Posterior vena cava (tissue), 2 donors: ENCODE measurements around the gene MVP. TPM values are rescaled to one million over a fixed set of nuclear protein-coding genes. Genes with fewer than 3 reads are reported as not detected.

Experiments
- DNase-seq: peaks from one replicate; pipeline ENCODE4 v3.0.0-alpha.2; 2020; ENCODE audit warnings: low spot score
- intact Hi-C, 2 donors: fragments of 100-400 bp; cut with DNase I; formaldehyde crosslinking; loops; one replicate each; pipeline versions ENCODE4 v1.14.1 to v1.14.2; 2022 to 2023
- total RNA-seq, 2 donors: library from RNA; stranded (reverse); fragmentation: NEBNext Ultra II Directional; extraction: Animal tissue kit (Norgen Biotek cat#: 25700); gene quantifications; one replicate each; pipeline ENCODE4 v1.2.1, GENCODE V29; 2021
- donor health status: DM: yes; HTN: yes; CAD: no.
- donor health status: DM: yes; HTN: yes; CAD: no.

The MVP gene
- total RNA-seq, 2 donors from 2014 or later = 146 to 154 TPM

DNA sequence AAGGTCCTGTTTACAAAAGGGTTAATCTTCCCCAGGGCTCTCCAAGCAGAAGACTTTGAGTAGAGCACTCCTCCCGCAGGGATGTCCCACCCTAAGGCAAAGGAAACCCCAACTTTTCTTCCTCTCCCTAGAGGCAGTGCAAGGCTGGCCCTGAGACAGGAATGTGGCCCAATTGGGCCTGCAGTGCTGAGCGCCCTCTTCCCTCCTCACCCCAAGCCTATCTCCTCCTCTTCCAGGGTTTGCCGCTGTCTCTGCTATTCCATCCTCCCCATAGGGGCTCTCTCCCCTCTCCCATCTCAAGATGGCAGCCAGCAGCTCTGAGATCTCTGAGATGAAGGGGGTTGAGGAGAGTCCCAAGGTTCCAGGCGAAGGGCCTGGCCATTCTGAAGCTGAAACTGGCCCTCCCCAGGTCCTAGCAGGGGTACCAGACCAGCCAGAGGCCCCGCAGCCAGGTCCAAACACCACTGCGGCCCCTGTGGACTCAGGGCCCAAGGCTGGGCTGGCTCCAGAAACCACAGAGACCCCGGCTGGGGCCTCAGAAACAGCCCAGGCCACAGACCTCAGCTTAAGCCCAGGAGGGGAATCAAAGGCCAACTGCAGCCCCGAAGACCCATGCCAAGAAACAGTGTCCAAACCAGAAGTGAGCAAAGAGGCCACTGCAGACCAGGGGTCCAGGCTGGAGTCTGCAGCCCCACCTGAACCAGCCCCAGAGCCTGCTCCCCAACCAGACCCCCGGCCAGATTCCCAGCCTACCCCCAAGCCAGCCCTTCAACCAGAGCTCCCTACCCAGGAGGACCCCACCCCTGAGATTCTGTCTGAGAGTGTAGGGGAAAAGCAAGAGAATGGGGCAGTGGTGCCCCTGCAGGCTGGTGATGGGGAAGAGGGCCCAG, 7.3 kb upstream of the MVP start:
- DNase-seq = no peak
- intact Hi-C loops = no loop called here

DNA sequence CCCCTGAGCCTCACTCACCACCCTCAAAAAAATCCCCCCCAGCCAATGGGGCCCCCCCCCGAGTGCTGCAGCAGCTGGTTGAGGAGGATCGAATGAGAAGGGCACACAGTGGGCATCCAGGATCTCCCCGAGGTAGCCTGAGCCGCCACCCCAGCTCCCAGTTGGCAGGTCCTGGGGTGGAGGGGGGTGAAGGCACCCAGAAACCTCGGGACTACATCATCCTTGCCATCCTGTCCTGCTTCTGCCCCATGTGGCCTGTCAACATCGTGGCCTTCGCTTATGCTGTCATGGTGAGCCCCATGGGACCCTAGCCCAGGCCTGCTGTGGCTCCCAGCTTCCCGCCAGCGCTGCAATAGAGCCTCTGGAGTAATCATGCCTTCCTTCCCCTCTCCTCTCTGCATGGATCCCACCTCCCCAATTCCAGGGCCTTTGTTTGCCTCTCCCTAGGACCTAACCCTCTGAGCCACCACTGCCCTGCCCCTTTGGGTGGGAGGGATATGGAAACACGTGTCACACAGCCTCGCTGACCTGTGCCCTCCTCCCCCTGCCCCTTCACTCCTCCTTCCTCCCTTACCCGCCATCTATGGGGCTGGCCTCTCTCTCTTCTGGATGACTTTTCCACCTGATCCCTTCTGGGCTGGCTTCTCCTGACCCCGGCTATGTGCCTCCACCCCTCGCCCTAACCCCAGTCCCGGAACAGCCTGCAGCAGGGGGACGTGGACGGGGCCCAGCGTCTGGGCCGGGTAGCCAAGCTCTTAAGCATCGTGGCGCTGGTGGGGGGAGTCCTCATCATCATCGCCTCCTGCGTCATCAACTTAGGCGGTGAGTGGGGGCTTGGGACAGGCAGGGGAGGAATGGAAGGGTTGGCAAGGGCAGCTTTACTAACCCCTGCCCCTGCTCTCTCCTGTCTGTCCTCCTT, 6.4 kb upstream of the MVP start:
- no peak for DNase-seq
- intact Hi-C loops = no loop called here

DNA sequence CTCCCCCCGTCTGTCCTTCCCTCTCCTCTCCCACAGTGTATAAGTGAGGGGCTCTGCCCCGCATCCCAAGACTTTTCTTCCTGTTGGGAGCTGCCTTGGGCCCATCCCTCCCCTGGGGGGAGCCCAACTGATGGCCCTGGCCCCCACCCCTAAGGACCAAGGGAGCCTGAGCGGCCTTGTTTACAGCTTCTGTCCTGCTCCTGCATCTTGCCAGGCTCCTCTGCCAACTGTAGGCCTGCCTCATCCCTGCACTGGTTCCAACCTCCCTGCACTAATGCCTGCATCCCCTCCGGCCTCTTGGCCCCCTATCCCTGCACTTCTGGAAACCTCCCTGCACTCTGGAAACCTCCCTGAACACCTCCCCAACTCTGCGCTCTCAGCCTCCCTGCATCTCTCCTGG, 5.7 kb upstream of the MVP start:
- intact Hi-C loops = no loop called here

DNA sequence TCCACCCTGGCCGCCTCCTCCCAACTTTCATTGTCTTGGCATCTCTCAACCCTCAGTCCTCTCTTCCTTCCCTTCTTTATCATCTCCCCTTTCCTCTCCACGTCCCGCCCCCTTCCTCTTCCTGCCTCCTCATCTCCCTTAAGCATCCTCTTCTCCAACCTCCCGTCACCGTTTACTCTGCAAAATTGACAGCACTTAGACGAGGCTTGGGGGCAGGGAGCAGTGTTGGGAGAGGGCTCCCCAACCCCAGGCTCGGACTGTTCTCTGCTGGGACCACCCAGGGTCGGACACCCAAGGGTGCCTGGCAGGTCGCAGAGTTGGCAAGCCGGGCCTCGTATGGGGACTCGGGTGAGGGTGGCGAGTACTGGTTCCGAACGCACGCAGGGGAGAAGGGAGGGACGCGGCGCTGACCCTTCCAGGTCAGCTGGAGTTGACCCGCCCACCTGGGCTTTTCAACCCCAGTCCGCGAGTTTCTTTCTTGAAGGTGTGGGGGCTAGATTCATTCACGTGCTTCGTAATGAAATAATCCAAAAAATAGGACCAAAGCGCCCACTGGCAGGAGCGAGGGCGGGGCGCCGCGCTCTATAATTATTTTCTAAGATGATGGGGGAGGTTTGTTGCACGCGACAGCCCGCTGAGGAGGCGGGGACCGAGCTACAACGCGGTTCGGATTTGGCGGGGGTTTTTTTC, 5.1 kb upstream of the MVP start:
- no peak for DNase-seq
- intact Hi-C loops = no loop called here

More for the DNA sequence above, 5.7 kb upstream of the MVP start:
- no peak for DNase-seq

DNA sequence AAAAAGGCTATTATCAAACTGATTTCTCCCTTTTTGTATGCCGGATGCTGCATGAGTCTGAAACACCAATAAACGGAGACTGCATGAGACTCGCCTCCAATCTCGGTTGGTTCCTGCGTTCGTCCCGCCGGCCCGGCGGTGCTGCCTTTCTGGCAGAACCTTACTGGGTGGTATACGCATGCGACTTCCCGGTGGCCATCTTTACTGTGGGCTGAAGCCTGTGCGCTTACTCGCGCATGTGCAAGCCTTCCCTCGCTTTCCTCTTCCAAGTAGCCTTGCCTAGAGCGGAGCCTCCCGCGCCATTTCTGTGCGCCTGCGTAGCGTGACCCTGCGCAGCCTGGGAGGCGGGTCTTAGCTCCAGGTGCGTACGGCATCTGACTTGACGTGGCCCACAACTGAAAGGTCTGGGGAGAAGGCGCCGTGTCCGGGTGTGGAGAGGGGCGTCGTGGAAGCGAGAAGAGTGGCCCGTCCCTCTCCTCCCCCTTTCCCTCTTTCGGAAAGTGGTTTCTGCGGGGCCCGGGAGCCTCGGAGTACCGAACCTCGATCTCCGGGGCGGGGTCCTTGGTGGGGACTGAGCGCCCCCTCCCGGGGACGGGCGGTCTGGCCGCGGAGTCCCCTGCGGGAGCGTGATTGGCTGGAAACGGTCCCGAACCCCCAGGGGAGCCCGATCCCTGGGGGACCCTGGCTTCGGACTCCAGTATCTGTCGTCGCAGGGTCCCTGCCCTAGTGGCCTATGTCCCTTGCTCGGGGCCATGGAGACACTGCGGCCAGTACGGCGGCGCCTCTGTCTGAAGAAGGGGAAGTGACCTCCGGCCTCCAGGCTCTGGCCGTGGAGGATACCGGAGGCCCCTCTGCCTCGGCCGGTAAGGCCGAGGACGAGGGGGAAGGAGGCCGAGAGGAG, 4.2 kb upstream of the MVP start, which contains the start of gene PAGR1:
Gene PAGR1 (plus strand): TSS at position 360 of the 901 bp plus-strand sequence. CDS start 374 bp downstream, at position 734.
- DNase-seq = peak; percentile 99
- intact Hi-C loops = no loop called here

DNA sequence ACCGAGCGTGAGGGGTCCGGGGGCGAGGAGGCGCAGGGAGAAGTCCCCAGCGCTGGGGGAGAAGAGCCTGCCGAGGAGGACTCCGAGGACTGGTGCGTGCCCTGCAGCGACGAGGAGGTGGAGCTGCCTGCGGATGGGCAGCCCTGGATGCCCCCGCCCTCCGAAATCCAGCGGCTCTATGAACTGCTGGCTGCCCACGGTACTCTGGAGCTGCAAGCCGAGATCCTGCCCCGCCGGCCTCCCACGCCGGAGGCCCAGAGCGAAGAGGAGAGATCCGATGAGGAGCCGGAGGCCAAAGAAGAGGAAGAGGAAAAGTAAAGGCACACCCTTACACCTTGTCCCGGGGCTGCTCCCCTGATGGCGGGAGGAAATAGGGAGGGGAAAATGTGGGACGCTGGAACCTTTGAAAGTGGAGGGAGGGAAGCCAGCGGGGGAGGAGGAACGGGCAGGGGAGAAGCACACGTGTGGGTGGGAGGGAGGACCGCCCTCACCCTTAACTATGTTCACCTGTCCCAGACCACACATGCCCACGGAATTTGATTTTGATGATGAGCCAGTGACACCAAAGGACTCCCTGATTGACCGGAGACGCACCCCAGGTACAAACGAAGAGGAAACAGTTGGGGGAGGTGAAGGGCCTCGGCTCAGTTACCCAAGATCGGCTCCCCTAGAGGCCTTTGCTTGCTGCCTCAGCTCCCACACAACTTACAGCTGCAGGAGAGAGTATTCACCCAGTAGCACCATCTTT, 3.4 kb upstream of the MVP start:
- no peak for DNase-seq
- intact Hi-C loops = no loop called here

DNA sequence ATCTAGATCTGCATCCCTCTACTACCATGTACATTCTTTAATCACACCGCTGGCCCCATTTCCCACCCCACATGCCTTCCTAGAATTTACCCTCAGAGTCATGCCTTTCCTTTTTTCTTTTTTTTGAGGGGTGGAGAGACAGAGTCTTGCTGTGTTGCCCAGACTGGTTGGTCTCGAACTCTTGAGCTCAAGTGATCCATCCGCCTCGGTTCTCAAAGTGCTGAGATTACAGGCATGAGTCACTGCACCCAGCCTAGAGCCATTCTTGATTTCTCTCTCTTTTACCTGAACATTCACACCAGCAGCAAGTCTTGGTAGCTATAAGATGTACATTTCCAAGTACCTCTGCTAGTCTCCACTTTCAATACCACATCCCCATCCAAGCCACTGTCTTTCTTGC, 2.2 kb upstream of the MVP start:
- intact Hi-C loops = no loop called here
- no peak for DNase-seq

DNA sequence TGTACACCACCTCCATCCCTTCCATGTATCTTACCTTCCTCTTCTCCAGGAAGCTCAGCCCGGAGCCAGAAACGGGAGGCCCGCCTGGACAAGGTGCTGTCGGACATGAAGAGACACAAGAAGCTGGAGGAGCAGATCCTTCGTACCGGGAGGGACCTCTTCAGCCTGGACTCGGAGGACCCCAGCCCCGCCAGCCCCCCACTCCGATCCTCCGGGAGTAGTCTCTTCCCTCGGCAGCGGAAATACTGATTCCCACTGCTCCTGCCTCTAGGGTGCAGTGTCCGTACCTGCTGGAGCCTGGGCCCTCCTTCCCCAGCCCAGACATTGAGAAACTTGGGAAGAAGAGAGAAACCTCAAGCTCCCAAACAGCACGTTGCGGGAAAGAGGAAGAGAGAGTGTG, 756 bp upstream of the MVP start:
- DNase-seq = no peak
- intact Hi-C loops = no loop called here

DNA sequence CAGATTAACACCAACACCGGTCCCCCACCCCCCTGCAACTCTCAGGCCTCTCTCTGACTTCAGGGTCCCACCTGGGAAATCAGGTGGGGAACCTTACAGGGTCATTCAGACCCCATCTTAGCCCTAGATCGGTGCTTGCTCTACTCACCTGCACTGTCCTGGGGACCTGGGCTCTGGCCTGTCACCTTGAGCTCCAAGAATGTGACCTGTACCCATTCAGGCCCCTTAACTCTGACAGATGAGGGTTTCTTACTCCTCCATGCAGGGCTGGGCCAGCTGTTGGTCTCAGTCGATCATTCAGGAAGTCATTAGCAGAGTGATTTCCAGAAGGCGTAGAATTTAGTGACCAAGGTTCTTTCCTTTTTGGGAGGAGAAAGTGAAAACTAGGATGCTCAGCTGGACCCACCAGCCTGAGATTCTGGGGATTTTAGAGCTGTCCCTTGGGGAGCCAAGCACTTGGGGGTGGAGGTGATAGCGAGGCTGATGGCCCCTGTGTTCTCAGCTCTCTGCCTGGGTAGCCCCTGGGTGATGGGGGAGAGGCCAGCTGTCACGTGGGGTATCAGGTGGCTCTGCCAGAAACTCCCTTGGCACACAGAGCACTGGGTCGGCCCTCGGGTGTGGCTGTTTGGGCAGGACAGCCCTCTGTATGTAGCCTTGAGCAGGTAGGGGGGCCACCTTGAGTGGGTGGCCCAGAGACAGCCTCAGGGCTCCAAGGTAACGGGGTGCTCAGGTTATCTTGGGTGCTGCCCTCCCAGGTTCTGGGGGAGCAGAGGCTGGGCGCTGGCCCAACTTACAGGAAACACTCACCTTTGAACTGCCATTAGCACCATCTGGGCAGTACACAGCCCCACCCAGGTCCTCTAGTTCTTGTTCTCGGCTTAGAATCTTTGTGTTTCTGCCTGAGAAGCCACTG, 724 bp downstream of the MVP start:
- DNase-seq = no peak
- intact Hi-C loops = loop anchor here in 1 of 2 donors (5.0 kb wide), 1 partner anchor 181 kb away; no protein-coding TSS in a partner anchor

DNA sequence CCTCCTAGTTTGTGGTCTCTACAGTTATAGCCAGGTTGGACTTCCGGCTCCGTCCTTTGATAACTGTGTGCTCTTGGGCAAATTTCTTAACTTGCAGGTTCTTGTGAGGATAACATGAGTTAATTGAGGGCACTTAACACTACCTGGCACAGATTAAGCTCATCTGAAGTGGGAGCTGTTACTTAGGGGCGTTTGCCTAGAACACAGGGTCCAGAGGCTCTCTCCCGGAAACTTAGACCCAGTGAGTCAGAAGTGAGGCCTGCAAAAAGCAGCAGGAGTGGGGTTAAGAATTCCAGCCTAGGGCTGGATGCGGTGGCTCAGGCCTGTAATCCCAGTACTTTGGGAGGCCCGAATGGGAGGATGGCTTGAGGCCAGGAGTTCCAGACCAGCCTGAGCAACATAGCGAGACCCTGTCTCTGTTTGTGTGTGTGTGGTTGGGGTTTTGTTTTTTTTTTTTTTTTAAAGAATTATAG, 1.4 kb downstream of the MVP start:
- intact Hi-C loops = loop anchor here in 1 of 2 donors (5.0 kb wide), 1 partner anchor 181 kb away; no protein-coding TSS in a partner anchor
- DNase-seq = no peak

DNA sequence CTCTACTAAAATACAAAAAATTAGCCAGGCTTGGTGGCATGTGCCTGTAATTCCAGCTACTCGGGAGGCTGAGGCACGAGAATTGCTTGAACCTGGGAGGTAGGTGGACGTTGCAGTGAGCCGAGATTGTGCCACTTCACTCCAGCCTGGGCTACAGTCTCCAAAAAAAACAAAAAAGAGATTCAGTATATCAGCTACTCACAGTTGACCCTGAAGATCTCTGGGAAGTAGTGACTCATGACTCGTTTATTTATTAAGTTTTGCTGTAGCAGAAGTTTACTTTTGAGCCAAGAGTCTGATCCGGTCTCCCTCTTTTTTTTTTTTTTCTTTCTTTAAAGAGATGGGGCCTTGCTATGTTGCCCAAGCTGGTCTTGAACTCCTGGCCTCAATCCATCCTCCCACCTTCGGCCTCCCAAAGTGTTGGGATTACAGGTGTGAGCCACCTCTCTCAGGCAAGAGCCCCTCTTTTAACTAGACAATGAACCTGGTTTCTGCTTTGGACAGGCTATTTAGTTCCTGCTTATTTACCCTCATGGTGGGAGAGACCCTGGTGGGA, 4.4 kb downstream of the MVP start:
- intact Hi-C loops = loop anchor here in 1 of 2 donors (5.0 kb wide), 1 partner anchor 178 kb away; no protein-coding TSS in a partner anchor

DNA sequence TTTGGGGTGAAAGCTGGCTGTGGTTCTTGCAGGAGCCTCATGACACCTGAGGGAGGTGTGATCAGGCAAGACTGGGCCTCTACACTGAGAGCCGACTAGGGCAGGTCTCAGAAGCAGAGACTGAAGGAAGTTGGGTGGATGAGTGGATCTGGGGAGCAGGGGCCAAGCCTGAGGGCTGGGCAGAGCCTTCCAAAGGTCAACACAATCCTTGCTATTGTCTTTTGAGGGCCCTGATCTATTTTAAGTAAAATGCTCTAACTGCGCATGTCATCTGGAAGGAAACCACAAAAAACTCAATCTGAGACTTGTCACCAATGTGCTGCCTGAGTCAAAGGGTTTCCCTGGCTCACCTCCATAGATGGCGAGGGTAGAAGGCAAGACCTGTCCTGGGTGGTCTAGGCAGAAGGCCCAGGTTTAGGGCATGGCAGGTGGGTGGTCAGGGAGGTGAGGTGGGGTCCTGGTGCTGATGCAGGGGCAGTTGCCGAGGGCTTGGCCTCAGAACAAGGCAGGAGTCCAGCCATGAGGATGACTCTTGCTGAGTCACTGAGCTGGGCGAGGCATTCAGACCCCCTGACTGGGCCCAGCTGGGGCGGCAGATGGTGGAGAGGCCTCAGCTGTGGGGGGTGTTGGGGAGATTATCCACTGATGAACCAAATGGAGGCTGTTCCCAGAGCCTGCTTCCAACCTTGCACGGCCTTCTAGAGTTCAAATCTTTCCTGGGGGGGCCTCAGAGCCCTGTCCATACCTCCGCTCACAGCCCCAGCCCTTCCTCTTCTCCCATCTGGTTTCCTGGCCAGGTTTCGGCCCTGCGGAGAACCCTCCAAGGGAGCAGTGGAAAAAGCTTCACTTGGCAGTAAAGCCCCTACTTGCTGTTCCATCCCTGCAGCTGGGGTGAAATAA, 5.1 kb downstream of the MVP start:
- intact Hi-C loops = no loop called here
- peak; percentile 90 for DNase-seq

More for the DNA sequence above, 4.4 kb downstream of the MVP start:
- DNase-seq = no peak

DNA sequence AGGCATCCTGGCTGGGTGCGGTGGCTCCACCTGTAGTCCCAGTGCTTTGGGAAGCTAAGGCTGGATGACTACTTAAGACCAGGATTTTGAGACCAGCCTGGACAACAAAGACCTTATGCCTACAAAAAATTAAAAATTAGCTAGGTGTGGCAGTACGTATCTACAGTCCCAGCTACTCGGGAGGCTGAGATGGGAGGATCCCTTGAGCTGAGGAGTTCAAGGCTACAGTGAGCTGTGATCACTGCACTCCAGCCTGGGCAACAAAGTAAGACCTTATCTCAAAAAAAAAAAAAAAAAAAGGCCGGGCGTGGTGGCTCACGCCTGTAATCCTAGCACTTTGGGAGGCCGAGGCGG, 6.1 kb downstream of the MVP start:
- no peak for DNase-seq
- intact Hi-C loops = no loop called here

DNA sequence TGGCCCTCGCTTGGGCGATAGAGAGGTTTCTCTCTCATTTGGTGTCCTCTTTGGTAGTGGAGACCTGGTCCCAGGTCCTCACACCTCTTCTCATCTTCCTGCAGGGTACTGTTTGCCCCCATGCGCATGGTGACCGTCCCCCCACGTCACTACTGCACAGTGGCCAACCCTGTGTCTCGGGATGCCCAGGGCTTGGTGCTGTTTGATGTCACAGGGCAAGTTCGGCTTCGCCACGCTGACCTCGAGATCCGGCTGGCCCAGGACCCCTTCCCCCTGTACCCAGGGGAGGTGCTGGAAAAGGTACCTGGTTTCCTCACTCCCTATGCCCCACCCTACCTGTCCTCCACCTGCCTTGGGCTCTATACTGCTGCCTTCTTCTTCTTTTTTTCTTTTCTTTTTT, 10.5 kb downstream of the MVP start:
- intact Hi-C loops = no loop called here

DNA sequence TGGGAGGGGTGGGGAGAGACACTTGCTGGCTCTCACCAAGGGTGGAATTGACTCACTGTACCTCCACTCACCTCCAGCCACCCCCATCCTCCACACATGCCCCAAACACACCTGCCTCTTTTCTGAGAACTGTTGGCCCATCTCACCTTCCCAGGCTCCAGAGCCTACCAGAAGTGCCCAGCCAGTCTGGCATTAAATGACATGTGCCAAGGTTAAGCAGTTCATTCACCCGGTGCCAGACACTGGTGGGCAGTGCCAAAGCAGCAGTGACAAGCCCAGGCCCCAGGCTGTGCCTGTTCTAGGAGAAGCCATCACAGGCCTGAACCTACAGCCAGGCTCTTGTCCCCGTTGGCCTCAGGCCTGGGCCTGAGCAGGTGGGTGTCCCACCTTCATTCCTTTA, 11.2 kb downstream of the MVP start:
- intact Hi-C loops = no loop called here

More for the DNA sequence above, 10.5 kb downstream of the MVP start:
- DNase-seq = no peak

More for the DNA sequence above, 11.2 kb downstream of the MVP start:
- DNase-seq = no peak
